SK-N-SH (cell line): Measurements from ENCODE around the gene UBE2C. TPM values are rescaled to one million over a fixed set of nuclear protein-coding genes. Genes with fewer than 3 reads are reported as not detected.

Source experiments
- CTCF ChIA-PET: fragments of 300-600, 350-600 bp; formaldehyde crosslinking; extraction: SDS; loops from one replicate; lab custom pipeline; 2021; lab: Yijun Ruan, JAX
- POLR2A ChIA-PET: fragments of 350-600 bp; sonication (Branson Sonifier 250); formaldehyde crosslinking; extraction: SDS; loops from one replicate; lab custom pipeline; 2020; ENCODE audit warnings: antibody characterized with exemption, inconsistent platforms; lab: Yijun Ruan, JAX
- DNase-seq: peaks from one replicate; pipeline ENCODE4 v3.0.0; 2012
- H2AFZ ChIP-seq: fragments of 200-600 bp; sonication (generic); 2 replicates; pipeline ENCODE4 v1.8.1; 2016; ENCODE audit warnings: antibody characterized with exemption, mild to moderate bottlenecking, low read depth
- H3F3A ChIP-seq: fragments of 200-600 bp; sonication (generic); replicated peaks from 2 replicates; pipeline ENCODE3; 2016; ENCODE audit warnings: antibody characterized with exemption, mild to moderate bottlenecking; ENCODE audit not compliant: insufficient read depth
- H3K27ac ChIP-seq, 2 experiments: fragments of 200-500 bp in 1 of 2; fragments of 200-600 bp in 1 of 2; sonication (Bioruptor generic) in 1 of 2; sonication (generic), shearing (Covaris generic) in 1 of 2; 2 replicates each; pipeline versions ENCODE4 v1.5.1 to v1.6.1; 2014 to 2016; ENCODE audit warnings: low read depth in 2 of 2, inconsistent platforms in 1 of 2, low read length in 1 of 2, mild to moderate bottlenecking in 1 of 2, mixed read lengths in 1 of 2
- H3K27me3 ChIP-seq: fragments of 200-600 bp; sonication (generic), shearing (Covaris generic); 2 replicates; pipeline ENCODE4 v1.6.1; 2016; ENCODE audit warnings: mixed run types; ENCODE audit not compliant: insufficient read depth
- H3K36me3 ChIP-seq, 2 experiments: fragments of 200-500 bp in 1 of 2; fragments of 200-600 bp in 1 of 2; sonication (Bioruptor generic) in 1 of 2; sonication (generic) in 1 of 2; replicated peaks in 1 of 2; 2 replicates each; pipeline versions ENCODE3 to v1.5.1; 2014 to 2016; ENCODE audit warnings: low read length in 1 of 2, mild to moderate bottlenecking in 1 of 2; ENCODE audit not compliant: insufficient read depth in 2 of 2, control insufficient read depth in 1 of 2
- H3K4me1 ChIP-seq, 2 experiments: fragments of 200-500 bp in 1 of 2; fragments of 200-600 bp in 1 of 2; sonication (Bioruptor generic) in 1 of 2; sonication (generic), shearing (Covaris generic) in 1 of 2; 2 replicates each; pipeline versions ENCODE4 v1.5.1 to v1.6.1; 2014 to 2016; ENCODE audit warnings: low read depth in 1 of 2, low read length in 1 of 2, mixed run types in 1 of 2; ENCODE audit not compliant: insufficient read depth in 2 of 2, control insufficient read depth in 1 of 2
- H3K4me2 ChIP-seq: fragments of 200-600 bp; sonication (generic), shearing (Covaris generic); 2 replicates; pipeline ENCODE4 v1.6.1; 2017; ENCODE audit warnings: mixed run types
- H3K4me3 ChIP-seq, 2 experiments: fragments of 200-500 bp in 1 of 2; fragments of 200-600 bp in 1 of 2; sonication (Bioruptor generic) in 1 of 2; sonication (generic), shearing (Covaris generic) in 1 of 2; 2 replicates each; pipeline versions ENCODE4 v1.5.1 to v1.8.1; 2014 to 2016; ENCODE audit warnings: low read depth in 2 of 2, inconsistent platforms in 1 of 2, low read length in 1 of 2, mild to moderate bottlenecking in 1 of 2, mixed read lengths in 1 of 2, moderate library complexity in 1 of 2
- H3K79me2 ChIP-seq: fragments of 200-600 bp; sonication (generic); 2 replicates; pipeline ENCODE4 v1.8.1; 2017; ENCODE audit warnings: mild to moderate bottlenecking; ENCODE audit not compliant: insufficient read depth
- H3K9ac ChIP-seq: fragments of 200-600 bp; sonication (generic); 2 replicates; pipeline ENCODE4 v1.6.1; 2017; ENCODE audit warnings: mixed run types
- H3K9me2 ChIP-seq: fragments of 200-600 bp; sonication (generic); 2 replicates; pipeline ENCODE4 v1.6.1; 2017; ENCODE audit warnings: mixed run types
- H3K9me3 ChIP-seq: fragments of 200-600 bp; sonication (generic); 2 replicates; pipeline ENCODE4 v1.6.1; 2017; ENCODE audit warnings: mixed run types, mild to moderate bottlenecking, moderate library complexity
- H4K20me1 ChIP-seq: fragments of 200-600 bp; sonication (generic); 2 replicates; pipeline ENCODE4 v1.6.1; 2017; ENCODE audit warnings: mild to moderate bottlenecking, mixed run types; ENCODE audit not compliant: insufficient read depth
- CHD2 ChIP-seq: fragments of 150-350 bp; IDR thresholded peaks from 2 replicates; pipeline ENCODE4 v1.6.1; 2018; ENCODE audit warnings: low read length; ENCODE audit not compliant: partially characterized antibody
- ELF1 ChIP-seq: IDR thresholded peaks from 2 replicates; pipeline ENCODE4 v1.4.0; 2012
- EP300 ChIP-seq, 2 experiments: IDR thresholded peaks; 2 replicates each; pipeline versions ENCODE4 v1.4.0 to v1.6.1; 2012; ENCODE audit warnings: borderline replicate concordance in 1 of 2, low read depth in 1 of 2, low read length in 1 of 2
- EZH2phosphoT487 ChIP-seq: fragments of 200-600 bp; sonication (generic); IDR thresholded peaks from 2 replicates; pipeline ENCODE4 v1.6.1; 2017; ENCODE audit warnings: low read depth, mixed run types, mild to moderate bottlenecking, antibody characterized with exemption, moderate library complexity, borderline replicate concordance
- FOXJ3 ChIP-seq: sonication (generic); formaldehyde crosslinking; IDR thresholded peaks from 2 replicates; pipeline ENCODE4 v1.5.1; 2020; ENCODE audit warnings: mild to moderate bottlenecking, missing genetic modification reagents
- FOXM1 ChIP-seq: IDR thresholded peaks from 2 replicates; pipeline ENCODE4 v1.4.0; 2012; ENCODE audit warnings: low read depth, mild to moderate bottlenecking
- GATA2 ChIP-seq: sonication (generic); formaldehyde crosslinking; IDR thresholded peaks from 2 replicates; pipeline ENCODE4 v1.5.0; 2020; ENCODE audit warnings: mild to moderate bottlenecking, missing genetic modification reagents
- MXI1 ChIP-seq: IDR thresholded peaks from 2 replicates; pipeline ENCODE4 v1.6.1; 2012; ENCODE audit warnings: mild to moderate bottlenecking, low read depth, low read length, improper control_type of control experiment
- NFIC ChIP-seq: IDR thresholded peaks from 2 replicates; pipeline ENCODE4 v1.4.0; 2012; ENCODE audit warnings: borderline replicate concordance
- SIN3A ChIP-seq: IDR thresholded peaks from 2 replicates; pipeline ENCODE4 v1.6.1; 2012; ENCODE audit warnings: low read depth, mild to moderate bottlenecking, low read length, moderate library complexity, borderline replicate concordance
- SMC3 ChIP-seq: IDR thresholded peaks from 2 replicates; pipeline ENCODE4 v1.6.1; 2012; ENCODE audit warnings: low read depth, low read length, improper control_type of control experiment
- TCF12 ChIP-seq: IDR thresholded peaks from 2 replicates; pipeline ENCODE4 v1.4.0; 2012
- WGBS: methylation state at CpG from one replicate; pipeline ENCODE4 v1.1.6; 2017; ENCODE audit warnings: low lambda C conversion rate; 5-methylcytosine and 5-hydroxymethylcytosine counted together
- polyA plus RNA-seq, 3 experiments: library from polyadenylated mRNA; depleted of rRNA; stranded (reverse); fragments of >200 nt; gene quantifications; 2 replicates each; pipeline ENCODE4 v1.2.3, GENCODE V29; 2012
- TF ChIP-seq, protein P1 (sequence below): fragments of 150-350 bp; IDR thresholded peaks from 2 replicates; pipeline ENCODE4 v1.6.1; 2016; ENCODE audit warnings: mild to moderate bottlenecking, low read depth, low read length
- TF ChIP-seq, protein P2 (sequence below): IDR thresholded peaks from 2 replicates; pipeline ENCODE4 v1.4.0; 2012; ENCODE audit warnings: low read depth, borderline replicate concordance
- TF ChIP-seq, protein P3 (sequence below): IDR thresholded peaks from 2 replicates; pipeline ENCODE4; 2012
- TF ChIP-seq, protein P4 (sequence below): fragments of 150-350 bp; IDR thresholded peaks from 2 replicates; pipeline ENCODE4 v1.6.1; 2017; ENCODE audit warnings: antibody characterized with exemption, low read length, low read depth, borderline replicate concordance
- TF ChIP-seq, protein P5 (sequence below): IDR thresholded peaks from 2 replicates; pipeline ENCODE4 v1.6.1; 2012; ENCODE audit warnings: mild to moderate bottlenecking, low read depth, low read length, moderate library complexity

UBE2C gene
- polyA plus RNA-seq, 1 of the 3 experiments (the other 2 are of a cell fraction) = 115 TPM

DNA sequence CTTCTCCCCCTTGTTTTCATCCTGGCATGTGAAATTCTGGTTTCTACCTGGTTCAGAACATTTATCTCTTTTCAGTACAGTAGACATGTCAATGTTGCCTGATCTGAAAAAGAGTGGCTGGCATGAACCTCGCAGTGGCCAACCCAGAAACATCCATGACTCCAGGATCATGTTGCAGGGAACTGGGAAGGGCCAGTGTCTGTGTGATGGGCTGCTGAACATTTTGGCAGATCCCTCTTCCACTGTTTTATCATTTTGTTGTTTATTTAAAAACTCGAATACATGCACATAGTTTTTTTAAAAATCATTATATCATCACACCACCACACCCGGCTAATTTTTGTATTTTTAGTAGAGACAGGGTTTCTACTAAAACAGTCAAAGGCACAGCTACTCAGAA lies 39.8 kb upstream of the UBE2C start:
- no peak overlapping the region for H3K4me2 ChIP-seq
- H3K79me2 ChIP-seq = no peaks in the 10 kb centered on the region
- H3K9me3 ChIP-seq = no peaks in the 10 kb centered on the region
- no peak overlapping the region for H3K4me3 ChIP-seq
- peaks cover 0 to 3% of the 10 kb centered on the region in 2 experiments; a peak in 2 of 4 replicates for H3K4me1 ChIP-seq
- H3K27me3 ChIP-seq = no peaks in the 10 kb centered on the region
- H3K9ac ChIP-seq = no peak overlapping the region
- H2AFZ ChIP-seq = no peak overlapping the region
- CTCF ChIA-PET = interaction anchor here (1.6 to 4.6 kb wide), 4 partner anchors 178 to 454 kb away, joined by 3 to 80 read pairs (median 24); no protein-coding TSS in a partner anchor
- no peaks in the 10 kb centered on the region for H3K9me2 ChIP-seq
- H4K20me1 ChIP-seq = no peaks in the 10 kb centered on the region
- POLR2A ChIA-PET = no interaction called here
- no peak for TF ChIP-seq MXI1
- no peak for TF ChIP-seq SMC3
- TF ChIP-seq, protein P1, sequence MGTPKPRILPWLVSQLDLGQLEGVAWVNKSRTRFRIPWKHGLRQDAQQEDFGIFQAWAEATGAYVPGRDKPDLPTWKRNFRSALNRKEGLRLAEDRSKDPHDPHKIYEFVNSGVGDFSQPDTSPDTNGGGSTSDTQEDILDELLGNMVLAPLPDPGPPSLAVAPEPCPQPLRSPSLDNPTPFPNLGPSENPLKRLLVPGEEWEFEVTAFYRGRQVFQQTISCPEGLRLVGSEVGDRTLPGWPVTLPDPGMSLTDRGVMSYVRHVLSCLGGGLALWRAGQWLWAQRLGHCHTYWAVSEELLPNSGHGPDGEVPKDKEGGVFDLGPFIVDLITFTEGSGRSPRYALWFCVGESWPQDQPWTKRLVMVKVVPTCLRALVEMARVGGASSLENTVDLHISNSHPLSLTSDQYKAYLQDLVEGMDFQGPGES = no peak
- TF ChIP-seq, protein P2, sequence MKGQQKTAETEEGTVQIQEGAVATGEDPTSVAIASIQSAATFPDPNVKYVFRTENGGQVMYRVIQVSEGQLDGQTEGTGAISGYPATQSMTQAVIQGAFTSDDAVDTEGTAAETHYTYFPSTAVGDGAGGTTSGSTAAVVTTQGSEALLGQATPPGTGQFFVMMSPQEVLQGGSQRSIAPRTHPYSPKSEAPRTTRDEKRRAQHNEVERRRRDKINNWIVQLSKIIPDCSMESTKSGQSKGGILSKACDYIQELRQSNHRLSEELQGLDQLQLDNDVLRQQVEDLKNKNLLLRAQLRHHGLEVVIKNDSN = no peak
- TF ChIP-seq NFIC = no peak
- TF ChIP-seq ELF1 = no peak
- TF ChIP-seq CHD2 = no peak
- TF ChIP-seq, protein P3, sequence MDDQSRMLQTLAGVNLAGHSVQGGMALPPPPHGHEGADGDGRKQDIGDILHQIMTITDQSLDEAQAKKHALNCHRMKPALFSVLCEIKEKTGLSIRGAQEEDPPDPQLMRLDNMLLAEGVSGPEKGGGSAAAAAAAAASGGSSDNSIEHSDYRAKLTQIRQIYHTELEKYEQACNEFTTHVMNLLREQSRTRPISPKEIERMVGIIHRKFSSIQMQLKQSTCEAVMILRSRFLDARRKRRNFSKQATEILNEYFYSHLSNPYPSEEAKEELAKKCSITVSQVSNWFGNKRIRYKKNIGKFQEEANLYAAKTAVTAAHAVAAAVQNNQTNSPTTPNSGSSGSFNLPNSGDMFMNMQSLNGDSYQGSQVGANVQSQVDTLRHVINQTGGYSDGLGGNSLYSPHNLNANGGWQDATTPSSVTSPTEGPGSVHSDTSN = no peak
- no peak for TF ChIP-seq GATA2 (CRISPR knock-in tag)
- no peak for TF ChIP-seq TCF12
- TF ChIP-seq, protein P4, sequence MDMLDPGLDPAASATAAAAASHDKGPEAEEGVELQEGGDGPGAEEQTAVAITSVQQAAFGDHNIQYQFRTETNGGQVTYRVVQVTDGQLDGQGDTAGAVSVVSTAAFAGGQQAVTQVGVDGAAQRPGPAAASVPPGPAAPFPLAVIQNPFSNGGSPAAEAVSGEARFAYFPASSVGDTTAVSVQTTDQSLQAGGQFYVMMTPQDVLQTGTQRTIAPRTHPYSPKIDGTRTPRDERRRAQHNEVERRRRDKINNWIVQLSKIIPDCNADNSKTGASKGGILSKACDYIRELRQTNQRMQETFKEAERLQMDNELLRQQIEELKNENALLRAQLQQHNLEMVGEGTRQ = no peak
- no peak for TF ChIP-seq EZH2phosphoT487
- no peak for TF ChIP-seq EP300 (IDR thresholded peaks at IDR 0.05; ENCODE audit: borderline replicate concordance in 1 of 2, low read depth in 1 of 2, low read length in 1 of 2)
- TF ChIP-seq, protein P5, sequence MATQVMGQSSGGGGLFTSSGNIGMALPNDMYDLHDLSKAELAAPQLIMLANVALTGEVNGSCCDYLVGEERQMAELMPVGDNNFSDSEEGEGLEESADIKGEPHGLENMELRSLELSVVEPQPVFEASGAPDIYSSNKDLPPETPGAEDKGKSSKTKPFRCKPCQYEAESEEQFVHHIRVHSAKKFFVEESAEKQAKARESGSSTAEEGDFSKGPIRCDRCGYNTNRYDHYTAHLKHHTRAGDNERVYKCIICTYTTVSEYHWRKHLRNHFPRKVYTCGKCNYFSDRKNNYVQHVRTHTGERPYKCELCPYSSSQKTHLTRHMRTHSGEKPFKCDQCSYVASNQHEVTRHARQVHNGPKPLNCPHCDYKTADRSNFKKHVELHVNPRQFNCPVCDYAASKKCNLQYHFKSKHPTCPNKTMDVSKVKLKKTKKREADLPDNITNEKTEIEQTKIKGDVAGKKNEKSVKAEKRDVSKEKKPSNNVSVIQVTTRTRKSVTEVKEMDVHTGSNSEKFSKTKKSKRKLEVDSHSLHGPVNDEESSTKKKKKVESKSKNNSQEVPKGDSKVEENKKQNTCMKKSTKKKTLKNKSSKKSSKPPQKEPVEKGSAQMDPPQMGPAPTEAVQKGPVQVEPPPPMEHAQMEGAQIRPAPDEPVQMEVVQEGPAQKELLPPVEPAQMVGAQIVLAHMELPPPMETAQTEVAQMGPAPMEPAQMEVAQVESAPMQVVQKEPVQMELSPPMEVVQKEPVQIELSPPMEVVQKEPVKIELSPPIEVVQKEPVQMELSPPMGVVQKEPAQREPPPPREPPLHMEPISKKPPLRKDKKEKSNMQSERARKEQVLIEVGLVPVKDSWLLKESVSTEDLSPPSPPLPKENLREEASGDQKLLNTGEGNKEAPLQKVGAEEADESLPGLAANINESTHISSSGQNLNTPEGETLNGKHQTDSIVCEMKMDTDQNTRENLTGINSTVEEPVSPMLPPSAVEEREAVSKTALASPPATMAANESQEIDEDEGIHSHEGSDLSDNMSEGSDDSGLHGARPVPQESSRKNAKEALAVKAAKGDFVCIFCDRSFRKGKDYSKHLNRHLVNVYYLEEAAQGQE = no peak
- TF ChIP-seq SIN3A = no peak
- no peak for TF ChIP-seq FOXJ3 (CRISPR knock-in tag)
- no peak for TF ChIP-seq FOXM1
- TF ChIP-seq, all 33 proteins: peak for 0
- WGBS = 44% methylated on average over 3 of the region's 3 CpGs
- no peaks in the 10 kb centered on the region for H3K36me3 ChIP-seq
- H3F3A ChIP-seq = peaks cover 4% of the 10 kb centered on the region
- no peak overlapping the region for H3K27ac ChIP-seq
- DNase-seq = no peak
